ENCODE data around the gene CFAP300. TPM values are rescaled to one million over a fixed set of nuclear protein-coding genes. Genes with fewer than 3 reads are reported as not detected.
A peak's percentile ranks its signal among the peaks of the same experiment; 100 is the strongest.

Gene CFAP300
- total RNA-seq, 1 experiment from 2014 or later, result 1.9 TPM

GRCh38 chr11:102111787-102112508 is 64.7 kb downstream of the CFAP300 start:
- H3K4me1 ChIP-seq (replicated peaks; ENCODE audit: insufficient read depth), result peaks cover 56% of the 10 kb centered on the region
- peak overlapping the region; percentile 99 for H3K4me2 ChIP-seq
- peak overlapping the region; percentile 72 for H3K4me3 ChIP-seq
- no peaks in the 10 kb centered on the region for H3K9me2 ChIP-seq (ENCODE audit: insufficient read depth)
- peak overlapping the region; percentile 91 for H2AFZ ChIP-seq
- DNase-seq, result peak; percentile 51 to 98
- H3F3A ChIP-seq (ENCODE audit: insufficient read depth, low read depth), result peaks cover 46% of the 10 kb centered on the region
- peaks cover 31% of the 10 kb centered on the region for H3K36me3 ChIP-seq (ENCODE audit: low read depth)
- peaks cover under 1% of the 10 kb centered on the region; the same call in 1 of the 2 replicates for H4K20me1 ChIP-seq (ENCODE audit: insufficient read depth)
- POLR2A ChIA-PET (ENCODE audit: unreplicated experiment), result no interaction called here
- intact Hi-C loops (cut with micrococcal nuclease; ENCODE audit: unreplicated experiment), result loop anchor here (1.0 to 5.0 kb wide), 7 partner anchors 45 to 250 kb away; partner anchors contain the start of gene CEP126
- no peaks in the 10 kb centered on the region for H3K27me3 ChIP-seq (ENCODE audit: insufficient read depth, low read depth)
- peaks cover 75% of the 10 kb centered on the region for H3K79me2 ChIP-seq (ENCODE audit: low read depth)
- H3K9me3 ChIP-seq (ENCODE audit: insufficient read depth, low read depth), result no peaks in the 10 kb centered on the region
- TF ChIP-seq, protein P1, sequence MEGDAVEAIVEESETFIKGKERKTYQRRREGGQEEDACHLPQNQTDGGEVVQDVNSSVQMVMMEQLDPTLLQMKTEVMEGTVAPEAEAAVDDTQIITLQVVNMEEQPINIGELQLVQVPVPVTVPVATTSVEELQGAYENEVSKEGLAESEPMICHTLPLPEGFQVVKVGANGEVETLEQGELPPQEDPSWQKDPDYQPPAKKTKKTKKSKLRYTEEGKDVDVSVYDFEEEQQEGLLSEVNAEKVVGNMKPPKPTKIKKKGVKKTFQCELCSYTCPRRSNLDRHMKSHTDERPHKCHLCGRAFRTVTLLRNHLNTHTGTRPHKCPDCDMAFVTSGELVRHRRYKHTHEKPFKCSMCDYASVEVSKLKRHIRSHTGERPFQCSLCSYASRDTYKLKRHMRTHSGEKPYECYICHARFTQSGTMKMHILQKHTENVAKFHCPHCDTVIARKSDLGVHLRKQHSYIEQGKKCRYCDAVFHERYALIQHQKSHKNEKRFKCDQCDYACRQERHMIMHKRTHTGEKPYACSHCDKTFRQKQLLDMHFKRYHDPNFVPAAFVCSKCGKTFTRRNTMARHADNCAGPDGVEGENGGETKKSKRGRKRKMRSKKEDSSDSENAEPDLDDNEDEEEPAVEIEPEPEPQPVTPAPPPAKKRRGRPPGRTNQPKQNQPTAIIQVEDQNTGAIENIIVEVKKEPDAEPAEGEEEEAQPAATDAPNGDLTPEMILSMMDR (conservative IDR thresholded peaks at IDR 0.05), result no peak
- TF ChIP-seq EZH2 (IDR thresholded peaks at IDR 0.05; ENCODE audit: low read depth), result no peak
- TSS peak; percentile 51 for BruUV-seq (replicated peaks)
- peak overlapping the region; percentile 96 for H3K27ac ChIP-seq
- CTCF ChIA-PET, result no interaction called here

DNA sequence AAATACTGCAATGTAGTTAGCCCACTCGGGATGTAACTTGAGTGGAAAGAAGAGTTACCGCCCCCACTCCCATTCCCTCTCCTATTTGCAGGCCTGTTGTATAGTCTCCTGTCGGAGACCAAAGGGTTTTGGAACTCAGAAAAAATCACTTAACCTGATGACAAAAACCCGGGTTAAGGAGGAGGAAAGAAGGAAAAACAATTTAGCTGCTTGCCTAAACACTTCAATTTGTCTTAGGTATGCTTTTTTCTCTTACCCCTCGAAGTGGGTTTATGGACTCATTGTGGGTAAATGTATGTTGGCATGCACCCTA is 65.2 kb downstream of the CFAP300 start:
- ChIA-PET CTCF (no interaction called here), POLR2A (ENCODE audit: unreplicated experiment) (no interaction called here)
- H2AFZ ChIP-seq, result no peak overlapping the region
- H3K4me1 ChIP-seq (replicated peaks; ENCODE audit: insufficient read depth), result peaks cover 61% of the 10 kb centered on the region
- H3K4me2 ChIP-seq, result peak overlapping the region; percentile 99
- H3K9me2 ChIP-seq (ENCODE audit: insufficient read depth), result no peaks in the 10 kb centered on the region
- BruUV-seq (replicated peaks), result no TSS peak
- no peak for DNase-seq
- H4K20me1 ChIP-seq (ENCODE audit: insufficient read depth), result peaks cover 3% of the 10 kb centered on the region; the same call in 1 of the 2 replicates
- H3K27ac ChIP-seq, result peak overlapping the region; percentile 96
- H3K4me3 ChIP-seq, result peak overlapping the region; percentile 72
- peaks cover 80% of the 10 kb centered on the region for H3K79me2 ChIP-seq (ENCODE audit: low read depth)
- H3K9me3 ChIP-seq (ENCODE audit: insufficient read depth, low read depth), result no peaks in the 10 kb centered on the region
- TF ChIP-seq, protein P1 (conservative IDR thresholded peaks at IDR 0.05), result no peak
- no peak for TF ChIP-seq EZH2 (IDR thresholded peaks at IDR 0.05; ENCODE audit: low read depth)
- H3F3A ChIP-seq (ENCODE audit: insufficient read depth, low read depth), result peaks cover 51% of the 10 kb centered on the region
- H3K36me3 ChIP-seq (ENCODE audit: low read depth), result peaks cover 36% of the 10 kb centered on the region
- no peaks in the 10 kb centered on the region for H3K27me3 ChIP-seq (ENCODE audit: insufficient read depth, low read depth)
- intact Hi-C loops (cut with micrococcal nuclease; ENCODE audit: unreplicated experiment), result loop anchor here (2.0 to 5.0 kb wide), 4 partner anchors 45 to 250 kb away; partner anchors contain the start of gene CEP126

DNA sequence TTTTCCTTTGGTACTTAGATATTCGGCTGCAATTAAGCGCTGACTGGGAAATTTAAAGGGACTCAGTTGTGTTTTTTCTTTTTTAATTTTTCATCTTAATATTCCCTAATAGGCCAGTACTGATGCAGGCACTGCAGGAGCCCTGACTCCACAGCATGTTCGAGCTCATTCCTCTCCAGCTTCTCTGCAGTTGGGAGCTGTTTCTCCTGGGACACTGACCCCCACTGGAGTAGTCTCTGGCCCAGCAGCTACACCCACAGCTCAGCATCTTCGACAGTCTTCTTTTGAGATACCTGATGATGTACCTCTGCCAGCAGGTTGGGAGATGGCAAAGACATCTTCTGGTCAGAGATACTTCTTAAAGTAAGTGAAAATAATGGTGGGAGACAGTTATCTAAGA is 66.8 kb downstream of the CFAP300 start:
- Histone ChIP-seq H3K36me3 (ENCODE audit: low read depth) (peaks cover 42% of the 10 kb centered on the region), H2AFZ (no peak overlapping the region), H4K20me1 (ENCODE audit: insufficient read depth) (peaks cover 3% of the 10 kb centered on the region; the same call in 1 of the 2 replicates), H3K4me3 (peak overlapping the region; percentile 17; the same call in 1 of the 2 replicates), H3K79me2 (ENCODE audit: low read depth) (peaks cover 92% of the 10 kb centered on the region), H3F3A (ENCODE audit: insufficient read depth, low read depth) (peaks cover 58% of the 10 kb centered on the region), H3K27ac (no peak overlapping the region), H3K9me2 (ENCODE audit: insufficient read depth) (no peaks in the 10 kb centered on the region), H3K9me3 (ENCODE audit: insufficient read depth, low read depth) (no peaks in the 10 kb centered on the region), H3K4me1 (replicated peaks; ENCODE audit: insufficient read depth) (peaks cover 69% of the 10 kb centered on the region), H3K27me3 (ENCODE audit: insufficient read depth, low read depth) (no peaks in the 10 kb centered on the region), H3K4me2 (peak overlapping the region; percentile 99)
- TF ChIP-seq EZH2 (IDR thresholded peaks at IDR 0.05; ENCODE audit: low read depth), result no peak
- TF ChIP-seq, protein P1 (conservative IDR thresholded peaks at IDR 0.05), result no peak
- DNase-seq, result no peak
- intact Hi-C loops (cut with micrococcal nuclease; ENCODE audit: unreplicated experiment), result loop anchor here (5.0 kb wide), 3 partner anchors 43 to 252 kb away; no protein-coding TSS in a partner anchor
- ChIA-PET CTCF (no interaction called here), POLR2A (ENCODE audit: unreplicated experiment) (no interaction called here)
- BruUV-seq (replicated peaks), result no TSS peak

All from PC-9 (cell line).